HL-60/S4 (cell line): ENCODE results near the gene MAPKAP1.

Experiments used
- in situ Hi-C: fragments of 300-500 bp; cut with MboI; formaldehyde crosslinking; loops from 2 replicates; pipeline ENCODE4 v1.14.3; 2022; ENCODE audit warnings: low sequenced_read_pairs

MAPKAP1 gene

GRCh38 chr9:125706651-125707471 is at the start of gene MAPKAP1:
TSS of gene MAPKAP1 (minus strand) at chr9:125707208. CDS start at chr9:125672574, 34,634 bp downstream.
- in situ Hi-C loops, result no loop called here

GRCh38 chr9:125756518-125756917 is 49.5 kb upstream of the MAPKAP1 start:
- in situ Hi-C loops, result no loop called here

GRCh38 chr9:125755340-125755739 is 48.3 kb upstream of the MAPKAP1 start:
- in situ Hi-C loops, result no loop called here

- in situ Hi-C loops, result no loop called here
These were observed 47.1 kb upstream of the MAPKAP1 start for GRCh38 chr9:125754096-125754495.

GRCh38 chr9:125752070-125752628 is 45.1 kb upstream of the MAPKAP1 start:
- in situ Hi-C loops, result no loop called here

GRCh38 chr9:125750627-125751011 is 43.6 kb upstream of the MAPKAP1 start:
- in situ Hi-C loops, result no loop called here

- in situ Hi-C loops, result no loop called here
These were observed 43.1 kb upstream of the MAPKAP1 start for GRCh38 chr9:125749951-125750626.

GRCh38 chr9:125749287-125749935 is 42.4 kb upstream of the MAPKAP1 start:
- in situ Hi-C loops, result no loop called here

- in situ Hi-C loops, result no loop called here
These were observed 41.6 kb upstream of the MAPKAP1 start for GRCh38 chr9:125748446-125749099.

- in situ Hi-C loops, result no loop called here
These were observed 40.9 kb upstream of the MAPKAP1 start for GRCh38 chr9:125747765-125748445.

- in situ Hi-C loops, result no loop called here
These were observed 40.2 kb upstream of the MAPKAP1 start, which contains the start of gene PBX3 for GRCh38 chr9:125747053-125747764. TSS of gene PBX3 (plus strand) at chr9:125747373.

- in situ Hi-C loops, result no loop called here
These were observed 39.7 kb upstream of the MAPKAP1 start for GRCh38 chr9:125746774-125747052.

GRCh38 chr9:125746017-125746773 is 39.2 kb upstream of the MAPKAP1 start:
- in situ Hi-C loops, result no loop called here

GRCh38 chr9:125745682-125746016 is 38.6 kb upstream of the MAPKAP1 start:
- in situ Hi-C loops, result no loop called here

- in situ Hi-C loops, result no loop called here
These were observed 38.0 kb upstream of the MAPKAP1 start for GRCh38 chr9:125745018-125745417.

- in situ Hi-C loops, result no loop called here
These were observed 37.6 kb upstream of the MAPKAP1 start for GRCh38 chr9:125744616-125745015.

GRCh38 chr9:125743682-125744428 is 36.8 kb upstream of the MAPKAP1 start:
- in situ Hi-C loops, result no loop called here

GRCh38 chr9:125742657-125743056 is 35.6 kb upstream of the MAPKAP1 start:
- in situ Hi-C loops, result no loop called here

GRCh38 chr9:125739436-125739835 is 32.4 kb upstream of the MAPKAP1 start:
- in situ Hi-C loops, result no loop called here
